Astrocyte (in vitro differentiated cells and primary cell): ENCODE measurements around the gene KMT2A.
"Not testable (repeated sequence)": the region's sequence is repeated elsewhere in the genome, so short reads cannot be mapped to it uniquely, and the experiment has no call there.

Experiments
- EZH2 ChIP-seq: IDR thresholded peaks from 2 replicates; pipeline ENCODE4 v1.6.1; 2012; ENCODE audit warnings: mild to moderate bottlenecking, low read length, inconsistent platforms; ENCODE audit not compliant: insufficient read depth
- TF ChIP-seq, protein P1 (sequence below): IDR thresholded peaks from 2 replicates; pipeline ENCODE4 v1.5.1; 2011; ENCODE audit warnings: low read depth, mild to moderate bottlenecking, inconsistent platforms, low read length, moderate library complexity; ENCODE audit not compliant: insufficient read depth

- TF ChIP-seq, protein P1, sequence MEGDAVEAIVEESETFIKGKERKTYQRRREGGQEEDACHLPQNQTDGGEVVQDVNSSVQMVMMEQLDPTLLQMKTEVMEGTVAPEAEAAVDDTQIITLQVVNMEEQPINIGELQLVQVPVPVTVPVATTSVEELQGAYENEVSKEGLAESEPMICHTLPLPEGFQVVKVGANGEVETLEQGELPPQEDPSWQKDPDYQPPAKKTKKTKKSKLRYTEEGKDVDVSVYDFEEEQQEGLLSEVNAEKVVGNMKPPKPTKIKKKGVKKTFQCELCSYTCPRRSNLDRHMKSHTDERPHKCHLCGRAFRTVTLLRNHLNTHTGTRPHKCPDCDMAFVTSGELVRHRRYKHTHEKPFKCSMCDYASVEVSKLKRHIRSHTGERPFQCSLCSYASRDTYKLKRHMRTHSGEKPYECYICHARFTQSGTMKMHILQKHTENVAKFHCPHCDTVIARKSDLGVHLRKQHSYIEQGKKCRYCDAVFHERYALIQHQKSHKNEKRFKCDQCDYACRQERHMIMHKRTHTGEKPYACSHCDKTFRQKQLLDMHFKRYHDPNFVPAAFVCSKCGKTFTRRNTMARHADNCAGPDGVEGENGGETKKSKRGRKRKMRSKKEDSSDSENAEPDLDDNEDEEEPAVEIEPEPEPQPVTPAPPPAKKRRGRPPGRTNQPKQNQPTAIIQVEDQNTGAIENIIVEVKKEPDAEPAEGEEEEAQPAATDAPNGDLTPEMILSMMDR: not testable (repeated sequence)
- not testable (repeated sequence) for TF ChIP-seq EZH2
Observed at GRCh38 chr11:118468968-118469367, 32.7 kb downstream of the KMT2A start.
